ENCODE data around the gene TUBGCP3. TPM values are rescaled to one million over a fixed set of nuclear protein-coding genes. Genes with fewer than 3 reads are reported as not detected.
"Not testable (repeated sequence)": the region's sequence is repeated elsewhere in the genome, so short reads cannot be mapped to it uniquely, and the experiment has no call there.

The TUBGCP3 gene
- total RNA-seq, 3 donors from 2014 or later (not counting 1 experiment from before 2014, with no cell fraction given): 43.0 to 57.9 (median 53.6) TPM

- no peaks in the 10 kb centered on the region for H3K9me3 Mint-ChIP-seq
- no peak for DNase-seq
- ATAC-seq: no peak
- intact Hi-C loops (cut with micrococcal nuclease): no loop called here
- Histone ChIP-seq H3K27me3 (ENCODE audit: control insufficient read depth, insufficient read depth, low read length) (no peaks in the 10 kb centered on the region), H3K4me1 (ENCODE audit: control insufficient read depth, insufficient read depth, low read length) (no peaks in the 10 kb centered on the region), H3K36me3 (ENCODE audit: control insufficient read depth, insufficient read depth, low read length) (no peaks in the 10 kb centered on the region), H3K27ac (ENCODE audit: low read length) (no peak overlapping the region), H3K4me3 (ENCODE audit: low read length) (no peak overlapping the region), H3K9me3 (ENCODE audit: control insufficient read depth, insufficient read depth, low read length) (no peaks in the 10 kb centered on the region)
- 71% methylated on average over 6 of the region's 6 CpGs for WGBS (ENCODE audit: insufficient coverage)
- peaks cover 6 to 27% of the 10 kb centered on the region in 2 donors for H3K27me3 Mint-ChIP-seq (ENCODE audit: low read depth in 2 of 2)
- no peaks in the 10 kb centered on the region for H3K36me3 Mint-ChIP-seq
- TF ChIP-seq CTCF (IDR thresholded peaks at IDR 0.05): no peak
- no peak overlapping the region for H3K4me3 Mint-ChIP-seq
- H3K4me1 Mint-ChIP-seq: no peaks in the 10 kb centered on the region
- H3K27ac Mint-ChIP-seq: no peak overlapping the region
Measured at GRCh38 chr13:112635323-112635722, 47.4 kb upstream of the TUBGCP3 start.

- H3K4me1 Mint-ChIP-seq: no peaks in the 10 kb centered on the region
- H3K9me3 Mint-ChIP-seq: no peaks in the 10 kb centered on the region
- intact Hi-C loops (cut with micrococcal nuclease): no loop called here
- Histone ChIP-seq H3K4me3 (ENCODE audit: low read length) (no peak overlapping the region), H3K36me3 (ENCODE audit: control insufficient read depth, insufficient read depth, low read length) (no peaks in the 10 kb centered on the region), H3K27ac (ENCODE audit: low read length) (no peak overlapping the region), H3K27me3 (ENCODE audit: control insufficient read depth, insufficient read depth, low read length) (no peaks in the 10 kb centered on the region), H3K9me3 (ENCODE audit: control insufficient read depth, insufficient read depth, low read length) (no peaks in the 10 kb centered on the region), H3K4me1 (ENCODE audit: control insufficient read depth, insufficient read depth, low read length) (no peaks in the 10 kb centered on the region)
- DNase-seq (no peak), ATAC-seq (no peak)
- H3K27me3 Mint-ChIP-seq (ENCODE audit: low read depth in 2 of 2): peaks cover 4 to 14% of the 10 kb centered on the region in 2 donors
- no peak for TF ChIP-seq CTCF (IDR thresholded peaks at IDR 0.05)
- H3K27ac Mint-ChIP-seq: no peak overlapping the region
- no peaks in the 10 kb centered on the region for H3K36me3 Mint-ChIP-seq
- no peak overlapping the region for H3K4me3 Mint-ChIP-seq
- WGBS (ENCODE audit: insufficient coverage): 92% methylated on average over 11 of the region's 11 CpGs
Measured at GRCh38 chr13:112634102-112634501, 46.1 kb upstream of the TUBGCP3 start.

GRCh38 chr13:112630226-112630625, 42.3 kb upstream of the TUBGCP3 start:
- H3K36me3 ChIP-seq (ENCODE audit: control insufficient read depth, insufficient read depth, low read length); H3K27me3 ChIP-seq (ENCODE audit: control insufficient read depth, insufficient read depth, low read length); H3K9me3 ChIP-seq (ENCODE audit: control insufficient read depth, insufficient read depth, low read length); H3K4me1 ChIP-seq (ENCODE audit: control insufficient read depth, insufficient read depth, low read length); H3K27ac Mint-ChIP-seq; DNase-seq; H3K4me1 Mint-ChIP-seq; H3K4me3 Mint-ChIP-seq; H3K9me3 Mint-ChIP-seq; H3K4me3 ChIP-seq (ENCODE audit: low read length); intact Hi-C loops (cut with micrococcal nuclease); H3K27me3 Mint-ChIP-seq (ENCODE audit: low read depth in 2 of 2); H3K27ac ChIP-seq (ENCODE audit: low read length); H3K36me3 Mint-ChIP-seq; ATAC-seq: not testable (repeated sequence)
- WGBS (ENCODE audit: insufficient coverage): 94% methylated on average over 10 of the region's 10 CpGs

GRCh38 chr13:112629161-112629560, 41.2 kb upstream of the TUBGCP3 start:
- ATAC-seq: no peak
- intact Hi-C loops (cut with micrococcal nuclease): no loop called here
- Histone ChIP-seq H3K9me3 (ENCODE audit: control insufficient read depth, insufficient read depth, low read length) (no peaks in the 10 kb centered on the region), H3K4me3 (ENCODE audit: low read length) (no peak overlapping the region), H3K27ac (ENCODE audit: low read length) (no peak overlapping the region), H3K27me3 (ENCODE audit: control insufficient read depth, insufficient read depth, low read length) (no peaks in the 10 kb centered on the region), H3K4me1 (ENCODE audit: control insufficient read depth, insufficient read depth, low read length) (no peaks in the 10 kb centered on the region), H3K36me3 (ENCODE audit: control insufficient read depth, insufficient read depth, low read length) (no peaks in the 10 kb centered on the region)
- no peak for DNase-seq
- Mint-ChIP-seq H3K9me3 (no peaks in the 10 kb centered on the region), H3K36me3 (no peaks in the 10 kb centered on the region), H3K27ac (no peak overlapping the region), H3K4me3 (no peak overlapping the region), H3K27me3 (ENCODE audit: low read depth in 2 of 2) (peaks cover 0 to 4% of the 10 kb centered on the region in 2 donors), H3K4me1 (no peaks in the 10 kb centered on the region)
- no peak for TF ChIP-seq CTCF (IDR thresholded peaks at IDR 0.05)
- 93% methylated on average over 8 of the region's 8 CpGs for WGBS (ENCODE audit: insufficient coverage)

DNA sequence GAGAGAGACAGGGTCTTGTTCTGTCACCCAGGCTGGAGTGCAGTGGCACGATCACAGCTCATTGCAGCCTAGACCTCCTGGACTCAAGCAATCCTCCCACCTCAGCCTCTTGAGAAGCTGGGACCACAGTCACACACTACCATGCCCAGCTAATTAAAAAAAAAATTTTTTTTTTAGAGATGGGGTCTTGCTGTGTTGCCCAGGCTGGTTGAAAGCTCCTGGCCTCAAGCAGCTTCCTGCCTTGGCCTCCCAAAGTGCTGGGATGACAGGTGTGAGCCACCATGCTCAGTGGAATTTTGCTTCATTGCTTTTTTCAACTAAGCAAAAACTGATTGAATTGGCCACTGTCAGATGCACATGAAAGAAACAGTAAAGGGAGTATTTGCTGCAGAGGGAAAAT, 39.7 kb upstream of the TUBGCP3 start:
- H3K27ac Mint-ChIP-seq; H3K4me3 Mint-ChIP-seq; DNase-seq; H3K36me3 ChIP-seq (ENCODE audit: control insufficient read depth, insufficient read depth, low read length); H3K9me3 ChIP-seq (ENCODE audit: control insufficient read depth, insufficient read depth, low read length); H3K4me1 Mint-ChIP-seq; H3K4me1 ChIP-seq (ENCODE audit: control insufficient read depth, insufficient read depth, low read length); H3K36me3 Mint-ChIP-seq; H3K4me3 ChIP-seq (ENCODE audit: low read length); H3K27me3 Mint-ChIP-seq (ENCODE audit: low read depth in 2 of 2); H3K27ac ChIP-seq (ENCODE audit: low read length); ATAC-seq; H3K9me3 Mint-ChIP-seq; intact Hi-C loops (cut with micrococcal nuclease); H3K27me3 ChIP-seq (ENCODE audit: control insufficient read depth, insufficient read depth, low read length): not testable (repeated sequence)
- WGBS (ENCODE audit: insufficient coverage): 100% methylated on average over 1 of the region's 1 CpG
